ENCODE measurements around the gene CREB3.

The CREB3 gene, protein sequence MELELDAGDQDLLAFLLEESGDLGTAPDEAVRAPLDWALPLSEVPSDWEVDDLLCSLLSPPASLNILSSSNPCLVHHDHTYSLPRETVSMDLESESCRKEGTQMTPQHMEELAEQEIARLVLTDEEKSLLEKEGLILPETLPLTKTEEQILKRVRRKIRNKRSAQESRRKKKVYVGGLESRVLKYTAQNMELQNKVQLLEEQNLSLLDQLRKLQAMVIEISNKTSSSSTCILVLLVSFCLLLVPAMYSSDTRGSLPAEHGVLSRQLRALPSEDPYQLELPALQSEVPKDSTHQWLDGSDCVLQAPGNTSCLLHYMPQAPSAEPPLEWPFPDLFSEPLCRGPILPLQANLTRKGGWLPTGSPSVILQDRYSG

DNA sequence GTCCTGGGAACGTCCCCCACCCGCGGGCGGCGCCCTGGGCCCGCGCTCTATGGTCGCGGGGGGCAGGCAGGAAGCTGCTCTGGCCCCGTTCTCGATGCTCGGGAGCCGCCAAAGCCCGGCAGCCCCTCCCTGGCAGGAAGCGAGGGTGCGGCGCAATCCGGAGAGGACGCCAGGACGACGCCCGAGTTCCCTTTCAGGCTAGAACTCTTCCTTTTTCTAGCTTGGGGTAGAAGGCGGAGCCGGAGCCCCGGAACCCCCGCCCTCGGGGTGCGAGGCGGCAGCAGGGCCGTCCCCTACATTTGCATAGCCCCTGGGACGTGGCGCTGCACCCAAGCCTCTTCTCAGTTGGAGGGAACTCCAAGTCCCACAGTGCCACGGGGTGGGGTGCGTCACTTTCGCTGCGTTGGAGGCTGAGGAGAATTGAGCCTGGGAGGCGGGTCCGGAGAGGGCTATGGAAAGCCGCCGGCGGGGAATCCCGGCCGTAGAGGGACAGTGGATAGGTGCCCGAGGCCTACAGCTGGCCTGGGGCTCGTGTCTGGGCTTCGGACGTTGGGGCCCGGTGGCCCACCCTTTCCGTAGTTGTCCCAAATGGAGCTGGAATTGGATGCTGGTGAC, at the start of gene CREB3, which contains the start of gene TLN1:
CREB3 (plus strand) TSS at position 482 of the 615 bp plus-strand sequence; CDS start at position 589, 107 bp downstream.
TLN1 (minus strand) TSS at position 11 of the 615 bp plus-strand sequence. CDS start 6,501 bp downstream, outside the sequence.
- peak; percentile 90 to 92 for DNase-seq (ENCODE audit: low read depth in 2 of 2)

DNA sequence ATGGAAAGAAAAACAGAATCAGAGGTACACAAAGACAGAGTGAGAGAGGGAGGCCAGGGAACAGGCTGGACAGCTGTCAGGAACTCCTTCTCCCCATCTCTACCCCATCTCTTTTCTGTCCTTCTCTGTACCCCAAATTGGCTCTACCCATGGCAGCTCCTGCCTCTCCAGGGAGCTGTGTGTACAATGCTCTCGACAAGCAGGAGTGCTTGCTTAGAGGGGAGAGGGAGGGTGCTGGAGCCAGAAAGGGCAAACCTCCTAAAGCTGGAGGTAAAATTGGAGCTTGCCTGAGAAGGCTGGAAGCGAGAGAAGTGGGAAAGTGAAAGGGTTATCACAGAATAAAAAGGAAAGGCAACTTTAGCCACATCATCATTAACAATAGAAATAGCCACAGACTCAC, 49.1 kb upstream of the CREB3 start:
- no peak for DNase-seq (ENCODE audit: low read depth in 2 of 2)

DNA sequence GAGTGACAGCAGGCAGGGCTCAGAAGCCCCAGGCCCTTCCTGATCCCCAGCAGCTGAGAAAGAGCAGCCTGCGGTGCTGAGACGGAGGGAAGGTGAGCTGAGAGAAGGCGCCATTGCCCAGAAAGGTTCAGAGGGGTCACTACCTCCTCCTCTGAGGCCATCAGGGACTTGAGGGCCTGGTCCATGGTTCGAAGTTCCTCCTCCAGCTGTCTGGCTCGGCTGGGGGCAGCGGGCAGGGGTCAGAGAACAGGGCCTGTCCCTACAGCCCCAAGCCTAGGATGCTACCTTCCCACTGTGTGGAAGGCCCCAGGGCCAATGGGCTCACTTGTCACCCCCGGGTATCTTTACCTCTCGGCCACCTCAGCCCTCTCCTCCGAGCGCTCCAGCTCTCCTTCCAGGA, 47.5 kb upstream of the CREB3 start:
- no peak for DNase-seq (ENCODE audit: low read depth in 2 of 2)

DNA sequence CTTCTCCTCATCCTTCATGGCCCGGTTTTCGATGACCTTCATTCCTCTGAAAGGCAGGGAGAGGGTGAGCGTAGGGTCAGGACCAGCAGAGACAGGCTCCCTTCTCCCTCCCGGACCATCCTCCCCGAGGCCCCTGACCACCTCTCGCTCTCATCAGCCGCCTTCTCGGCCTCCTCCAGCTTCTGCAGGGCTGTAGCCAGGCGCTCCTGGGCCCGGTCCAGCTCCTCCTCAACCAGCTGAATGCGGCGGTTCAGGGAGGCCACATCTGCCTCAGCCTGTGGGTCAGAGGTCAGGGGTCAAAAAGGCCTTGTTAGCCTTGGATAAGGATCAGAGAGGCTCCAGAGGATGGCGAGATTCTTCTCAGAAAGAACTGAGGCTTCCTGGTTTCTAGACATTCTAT, 47.0 kb upstream of the CREB3 start:
- DNase-seq (ENCODE audit: low read depth in 2 of 2) = no peak

DNA sequence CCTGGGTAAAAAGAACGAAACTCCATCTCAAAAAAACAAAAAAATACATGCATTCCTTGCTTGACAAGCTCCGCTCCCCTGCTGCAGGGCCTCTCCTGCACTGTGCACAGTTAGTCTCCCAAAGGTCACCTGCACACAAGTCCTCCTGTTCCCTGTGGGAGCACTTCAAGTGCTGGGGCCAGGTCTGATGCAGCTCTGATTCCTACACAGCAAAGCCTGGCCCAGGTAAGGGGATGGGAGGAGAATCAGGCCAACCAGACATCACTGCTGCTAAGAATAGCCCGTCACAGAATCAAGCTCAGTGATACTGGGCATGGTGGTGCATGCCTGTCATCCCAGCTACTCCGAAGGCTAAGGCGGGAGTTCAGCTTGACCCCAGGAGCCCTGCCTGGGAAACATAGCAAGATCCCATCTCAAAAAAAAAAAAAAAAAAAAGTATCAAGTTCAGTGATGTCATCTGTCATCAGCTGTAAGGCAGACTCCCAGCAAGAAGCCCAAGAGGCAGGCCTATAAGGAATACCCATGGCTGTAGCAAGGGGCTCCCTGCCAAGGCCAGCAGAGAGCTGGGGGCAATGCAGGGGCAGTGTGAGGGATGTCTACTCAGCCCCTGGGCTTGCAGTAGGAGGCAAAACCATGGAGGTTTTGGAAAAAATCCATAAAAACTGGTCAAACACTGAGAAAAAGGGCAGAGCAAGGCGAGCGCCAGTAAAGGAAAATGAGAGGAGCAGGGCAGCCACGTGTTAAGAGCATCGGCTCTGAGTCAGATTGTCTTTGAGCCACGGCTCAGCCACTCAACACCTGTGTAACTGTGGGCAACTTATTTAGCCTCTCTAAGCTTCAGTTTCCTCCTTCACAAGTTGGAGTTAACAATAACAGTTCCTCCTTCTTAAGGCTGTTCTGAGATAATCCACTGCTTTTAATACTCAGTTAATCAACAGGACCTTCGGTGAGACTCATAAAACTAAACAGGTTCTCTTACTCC, 46.0 kb upstream of the CREB3 start:
- no peak for DNase-seq (ENCODE audit: low read depth in 2 of 2)

DNA sequence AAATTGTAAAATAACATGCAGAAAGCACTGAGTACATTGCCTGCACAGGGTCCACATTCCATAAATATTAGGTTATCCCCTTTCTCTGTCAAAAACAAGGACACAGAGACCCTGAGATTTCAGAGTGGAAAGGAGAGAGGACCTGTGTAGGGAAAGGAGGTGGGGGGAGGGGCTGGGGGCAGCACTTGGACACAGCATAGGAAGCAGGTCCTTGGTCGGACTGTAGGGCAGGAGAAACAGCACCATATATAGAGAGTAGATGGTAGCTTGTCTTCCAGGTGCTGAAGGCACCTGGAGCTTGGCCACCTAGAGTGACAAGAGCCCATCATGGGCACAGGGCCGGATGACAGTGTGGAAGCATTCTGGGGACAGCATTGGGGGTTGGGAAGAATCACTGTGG, 45.2 kb upstream of the CREB3 start:
- DNase-seq (ENCODE audit: low read depth in 2 of 2) = no peak

DNA sequence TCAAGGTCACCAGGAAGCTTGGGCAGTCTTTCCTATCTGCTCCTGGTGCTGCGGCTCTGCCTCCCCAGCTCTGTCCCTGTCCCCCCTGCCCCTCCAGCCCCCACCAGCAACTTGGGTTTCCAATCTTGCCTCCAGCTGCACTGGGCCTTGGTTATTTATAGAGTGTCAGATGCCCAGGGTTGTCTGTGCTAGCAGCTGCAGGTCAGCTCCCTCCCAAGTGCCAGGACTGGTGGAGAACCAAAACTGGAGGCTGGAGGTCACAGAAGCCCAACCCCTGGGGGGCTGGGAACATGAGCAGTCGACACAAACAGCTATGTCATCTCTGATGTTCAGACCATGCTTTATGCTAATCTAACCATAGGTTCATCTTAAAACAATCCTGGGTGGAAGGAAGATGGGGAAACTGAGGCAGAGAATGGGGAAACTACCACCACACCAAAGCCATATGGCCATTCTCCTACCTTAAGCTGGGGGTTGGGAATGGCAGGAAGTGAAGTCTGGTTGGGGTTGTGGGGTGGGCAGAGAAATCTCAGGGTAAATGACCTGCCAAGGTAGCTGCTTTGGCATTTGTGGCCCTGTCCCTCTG, 44.4 kb upstream of the CREB3 start:
- no peak for DNase-seq (ENCODE audit: low read depth in 2 of 2)

DNA sequence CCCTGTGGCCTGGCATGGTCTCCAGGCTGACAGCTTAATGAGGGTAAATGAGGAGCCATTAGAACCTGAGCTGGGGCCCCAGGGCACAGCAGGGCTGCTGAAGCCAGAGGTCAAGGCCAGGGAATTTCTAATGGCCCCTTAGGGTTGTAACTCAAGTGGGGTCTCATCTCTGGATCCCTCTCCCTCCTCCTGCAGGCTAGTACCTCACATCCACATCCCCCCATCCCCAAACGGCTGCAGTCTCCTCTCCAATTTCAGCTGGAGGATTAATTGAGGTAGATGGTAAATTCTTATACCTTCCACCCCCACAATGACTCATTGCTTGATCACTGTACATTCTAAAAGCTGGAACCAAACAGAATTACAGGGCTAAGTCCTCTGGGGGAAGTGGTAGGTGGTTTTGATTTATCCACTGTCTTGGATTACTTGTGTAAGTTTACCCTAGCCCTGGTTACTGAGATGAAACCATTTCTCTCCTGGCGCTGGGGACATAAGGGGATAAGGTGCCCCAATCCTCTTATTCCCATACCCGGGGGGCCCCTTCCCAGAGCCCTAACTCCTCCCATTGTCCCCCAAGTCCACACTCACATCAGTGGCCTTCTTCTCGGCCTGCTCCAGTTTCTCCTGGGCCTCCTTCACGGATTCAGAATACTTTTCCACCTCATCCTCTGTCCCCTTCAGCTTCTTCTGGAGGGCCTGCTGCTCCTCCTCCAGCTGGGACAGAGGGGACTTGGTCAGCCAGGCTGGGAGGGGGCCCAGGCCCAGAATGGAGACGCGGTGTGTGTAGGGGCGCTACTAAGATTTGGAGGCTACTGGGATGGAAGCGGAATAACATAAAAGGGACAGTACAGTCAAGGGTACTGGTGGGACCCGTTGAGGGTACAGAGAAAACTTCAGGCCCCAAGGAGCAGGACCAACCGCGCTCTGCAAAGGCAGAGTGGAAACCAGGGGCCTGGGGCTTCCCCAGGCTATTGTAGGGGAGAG, 43.6 kb upstream of the CREB3 start:
- no peak for DNase-seq (ENCODE audit: low read depth in 2 of 2)

DNA sequence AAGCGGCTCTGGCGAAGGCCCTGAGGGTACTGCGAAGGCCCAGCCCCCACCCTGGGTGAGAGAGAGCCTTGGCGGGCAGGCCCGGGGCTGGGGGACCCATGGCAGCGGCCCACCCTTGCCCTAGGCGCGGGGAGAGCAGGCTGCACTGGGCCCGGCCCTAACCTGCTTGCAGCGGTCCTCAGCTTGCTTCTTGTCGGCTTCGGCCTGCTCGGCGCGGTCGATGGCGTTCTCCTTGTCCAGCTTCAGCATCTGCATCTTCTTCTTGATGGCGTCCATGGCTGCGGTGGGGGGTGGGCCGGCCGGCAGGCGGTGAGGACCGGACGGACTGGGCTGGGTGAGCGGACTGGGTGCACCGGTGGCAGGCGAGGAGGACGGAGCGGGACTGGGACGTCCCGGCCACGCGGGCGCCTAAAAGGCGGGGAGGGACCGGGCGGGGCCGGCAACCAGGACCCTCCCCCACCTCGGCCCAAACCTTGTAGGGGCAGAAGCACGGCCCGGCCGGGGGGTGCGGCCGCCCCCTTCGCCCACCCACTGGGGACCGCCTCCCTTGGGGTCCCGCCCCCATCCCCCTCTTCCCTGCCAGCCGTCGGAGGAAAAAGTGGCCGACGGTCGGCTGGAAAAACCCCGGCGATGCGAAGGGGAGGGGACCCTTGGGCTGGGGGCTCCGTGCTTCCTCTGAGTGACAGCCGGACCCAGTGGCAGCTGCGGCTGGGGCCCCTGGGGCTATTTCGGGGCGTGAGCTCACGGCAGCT, 42.7 kb upstream of the CREB3 start, which contains the start of gene TPM2:
TPM2 (minus strand) TSS at position 384 of the 752 bp plus-strand sequence; CDS start at position 276, 108 bp downstream.
- no peak for DNase-seq (ENCODE audit: low read depth in 2 of 2)

DNA sequence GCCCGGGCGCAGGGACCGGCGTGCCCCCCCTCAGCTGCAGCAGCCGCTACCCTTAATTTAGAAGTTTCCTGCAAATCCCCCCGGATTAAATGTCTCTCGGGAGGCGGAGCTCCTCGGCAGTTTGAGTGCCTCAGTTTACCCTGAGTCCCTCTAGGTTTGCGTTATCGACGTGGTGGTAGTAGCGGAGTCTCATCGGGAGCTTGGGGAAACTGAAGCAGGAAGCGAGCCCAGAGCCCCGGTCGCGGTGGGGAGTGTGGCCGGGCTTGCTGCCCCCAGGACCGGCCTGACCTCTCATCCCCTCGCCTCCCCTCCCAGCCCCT, 42.2 kb upstream of the CREB3 start:
- no peak for DNase-seq (ENCODE audit: low read depth in 2 of 2)

DNA sequence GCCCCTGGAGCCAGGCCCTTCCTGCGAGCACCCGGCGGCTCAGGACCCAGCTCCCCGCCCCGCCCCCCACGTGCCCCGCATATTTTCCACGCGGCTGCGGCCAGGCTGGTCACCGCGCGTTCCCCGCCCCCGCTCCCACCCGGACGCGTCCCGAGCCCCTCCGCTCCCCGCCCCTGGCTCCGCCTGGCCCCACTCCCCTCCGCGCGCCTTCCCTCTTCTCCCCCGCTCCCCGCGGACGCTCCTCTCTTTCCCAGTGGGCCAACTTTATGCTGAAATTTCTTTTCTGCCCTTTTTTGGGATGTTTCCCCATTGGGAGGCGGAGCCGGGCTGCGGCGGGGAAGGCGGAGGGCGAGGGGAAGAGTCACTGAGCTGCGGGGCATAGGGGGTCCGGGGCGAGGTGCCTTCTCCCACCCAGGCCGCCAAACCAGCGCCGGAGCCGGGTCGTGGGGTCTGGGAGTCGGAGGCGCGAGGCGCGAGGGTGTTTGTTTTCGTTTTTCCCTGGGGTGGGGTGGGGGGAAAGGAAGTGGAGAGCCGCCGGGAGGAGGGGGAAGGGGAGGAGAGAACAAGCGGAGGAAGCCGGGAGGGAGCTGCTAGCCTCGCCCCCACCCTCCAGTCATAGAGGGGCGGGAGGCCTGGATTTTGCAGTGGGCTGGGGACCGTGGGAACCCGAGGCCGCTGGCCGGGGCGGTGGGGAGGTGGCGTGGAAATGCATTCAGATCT, 41.7 kb upstream of the CREB3 start:
- no peak for DNase-seq (ENCODE audit: low read depth in 2 of 2)

DNA sequence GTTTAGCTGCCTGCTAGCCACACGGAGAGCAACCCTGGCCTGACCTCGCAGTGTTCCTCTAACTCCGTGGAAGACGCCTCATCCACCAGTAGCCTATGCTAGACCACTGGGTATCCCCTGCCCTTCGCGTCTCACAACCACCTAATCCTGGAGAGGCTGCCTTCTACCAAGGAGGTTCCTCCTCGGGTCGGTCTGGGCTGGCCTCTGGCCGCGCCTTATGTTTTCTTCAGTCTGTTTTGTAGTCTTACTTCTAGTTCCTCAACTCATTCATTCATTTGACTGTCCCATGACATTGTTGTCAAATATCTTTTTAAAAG, 41.2 kb upstream of the CREB3 start:
- no peak for DNase-seq (ENCODE audit: low read depth in 2 of 2)

DNA sequence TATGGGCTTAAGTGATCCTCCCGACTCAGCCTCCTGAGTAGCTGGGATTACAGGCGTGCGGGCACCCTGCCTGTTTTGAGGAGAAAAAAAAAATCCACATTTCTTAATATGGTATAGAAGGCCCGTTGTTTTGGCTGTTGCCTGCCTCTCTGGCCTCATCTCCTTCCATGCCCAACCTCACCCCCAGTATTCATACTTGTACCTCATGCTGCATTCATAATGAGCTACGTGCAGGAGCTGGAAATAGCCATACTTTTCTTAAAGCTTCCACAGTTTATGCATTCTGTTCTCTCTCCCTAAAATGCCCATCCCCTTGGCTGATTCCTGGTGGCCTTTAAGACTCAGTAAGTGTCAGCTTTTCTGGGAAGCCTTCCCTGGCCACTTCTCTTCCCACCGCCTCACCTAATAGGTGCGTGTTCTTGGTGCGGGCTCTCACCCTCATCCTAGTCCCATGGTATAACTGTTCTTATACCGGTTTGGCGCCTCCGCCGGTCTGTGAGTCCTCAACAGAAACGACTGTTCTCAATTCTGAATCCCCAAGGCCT, 40.6 kb upstream of the CREB3 start:
- no peak for DNase-seq (ENCODE audit: low read depth in 2 of 2)

DNA sequence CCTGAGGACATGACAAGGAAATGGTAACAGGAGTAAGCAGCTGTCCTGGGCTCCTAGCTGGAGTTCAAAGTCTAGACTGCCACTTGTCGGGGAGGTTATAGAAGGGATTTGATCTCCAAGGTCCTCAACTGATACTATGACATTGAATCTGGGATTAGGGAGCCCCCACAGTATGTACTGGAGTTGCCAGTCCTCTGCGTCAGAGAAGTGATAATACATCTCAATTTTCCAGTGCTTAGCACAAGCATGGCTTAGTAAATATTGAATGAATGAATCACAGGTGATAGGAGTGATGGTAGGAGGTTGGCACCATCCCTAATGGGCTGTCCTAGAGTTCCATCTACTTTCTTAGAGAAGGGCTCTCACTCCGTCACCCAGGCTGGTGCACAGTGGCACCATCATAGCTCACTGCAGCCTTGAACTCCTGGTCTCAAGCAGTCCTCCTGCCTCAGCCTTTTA, 36.5 kb upstream of the CREB3 start:
- no peak for DNase-seq (ENCODE audit: low read depth in 2 of 2)

DNA sequence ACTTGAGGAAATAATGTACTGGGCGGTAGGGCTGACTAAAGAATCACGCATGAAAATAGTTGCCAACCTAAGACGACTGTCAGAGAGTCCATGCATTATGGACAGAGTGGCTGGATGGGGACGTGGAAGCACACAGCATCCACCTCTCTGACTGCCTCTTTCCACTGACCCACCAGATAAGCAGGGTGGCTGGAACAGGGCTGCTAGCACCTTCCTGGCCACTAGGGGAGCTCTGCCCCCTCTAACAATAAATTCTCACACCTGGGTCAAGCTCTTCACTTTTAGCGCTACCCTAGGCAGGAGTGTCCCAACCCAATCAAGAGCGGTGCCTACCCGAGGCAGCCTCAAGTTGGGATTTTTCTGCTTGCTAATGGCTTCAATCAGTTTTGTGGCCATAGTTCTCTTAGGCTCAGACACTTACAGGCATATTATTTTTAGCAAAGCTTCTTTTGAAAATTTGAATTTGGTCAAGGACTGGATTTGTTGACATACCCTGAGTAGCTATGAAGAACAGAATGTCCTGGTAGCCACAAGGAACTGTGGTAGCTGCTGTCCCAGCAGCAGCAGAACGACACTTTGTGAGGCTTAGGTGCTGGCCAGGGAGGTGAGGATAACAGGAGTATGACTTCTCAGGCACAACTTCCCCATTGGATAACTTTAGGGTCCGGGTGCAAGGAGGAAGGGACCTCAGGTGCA, 35.8 kb upstream of the CREB3 start:
- peak in 1 of 2 donors; percentile 34 for DNase-seq (ENCODE audit: low read depth in 2 of 2)

DNA sequence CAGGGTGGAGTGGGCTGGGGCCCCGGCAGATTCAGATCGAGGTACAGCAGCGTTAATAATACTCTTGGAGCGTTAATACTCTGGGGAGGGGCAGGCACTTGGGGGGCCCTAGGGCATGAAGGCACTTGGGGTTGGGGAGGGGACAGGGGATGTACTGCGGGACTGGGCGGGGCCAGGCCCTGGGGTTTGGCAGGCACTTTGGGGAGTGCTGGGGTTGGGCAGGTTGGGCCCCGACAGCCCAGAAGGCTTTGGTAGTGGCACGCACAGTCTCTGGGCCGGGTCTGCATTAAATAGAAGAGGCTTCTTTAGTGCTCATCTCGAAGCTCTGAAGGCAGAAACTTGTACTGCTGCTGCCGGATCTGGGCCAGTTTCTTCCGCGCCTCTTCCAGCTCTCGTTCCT, 35.0 kb upstream of the CREB3 start:
- DNase-seq (ENCODE audit: low read depth in 2 of 2) = no peak

DNA sequence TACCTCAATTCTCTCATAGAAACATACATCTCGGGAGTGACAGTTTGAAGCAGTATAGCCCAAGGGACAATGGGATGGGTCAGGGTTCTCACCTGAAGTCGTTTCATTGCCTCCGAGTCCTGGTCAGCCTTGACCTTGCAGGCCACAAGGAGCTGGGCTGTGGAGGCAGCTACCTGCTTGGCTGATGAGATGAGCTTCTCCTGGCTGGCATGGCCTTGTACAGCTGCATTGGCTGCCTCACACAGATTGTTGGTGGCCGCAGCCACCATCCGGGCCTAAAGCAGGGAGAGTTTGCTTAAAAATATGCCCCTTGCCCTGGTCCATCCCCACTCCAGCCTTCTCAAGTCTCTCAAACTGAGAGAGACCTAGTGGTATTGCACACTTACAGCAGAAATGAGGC, 34.2 kb upstream of the CREB3 start:
- no peak for DNase-seq (ENCODE audit: low read depth in 2 of 2)

DNA sequence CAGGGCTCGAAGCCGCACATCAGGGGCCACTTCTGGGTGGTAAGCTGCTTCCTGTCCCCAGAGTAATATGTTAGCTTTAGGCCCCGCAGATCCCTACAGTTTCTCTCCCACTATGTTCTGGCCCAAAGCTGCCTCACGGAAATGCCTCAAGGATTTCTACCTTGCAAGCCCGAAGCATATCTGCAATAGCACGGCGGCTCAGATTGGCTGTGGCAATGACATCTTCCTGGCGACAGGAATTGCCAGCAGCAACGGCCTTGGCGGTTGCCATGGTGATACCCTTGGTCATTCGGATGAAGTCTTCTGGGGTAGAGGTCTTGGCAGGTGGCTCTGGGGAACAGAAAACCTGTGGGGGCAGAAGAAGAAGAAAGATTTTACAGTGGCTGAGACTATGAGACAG, 32.4 kb upstream of the CREB3 start:
- DNase-seq (ENCODE audit: low read depth in 2 of 2) = no peak
